Cardiac muscle cell (in vitro differentiated cells and primary cell): ENCODE data around the gene SRRD. TPM values are rescaled to one million over a fixed set of nuclear protein-coding genes. Genes with fewer than 3 reads are reported as not detected.
A peak's percentile ranks its signal among the peaks of the same experiment; 100 is the strongest.

Experiments
- DNase-seq, 2 donors: peaks; one replicate each; pipeline versions ENCODE4 v3.0.0 to v3.0.0-alpha.2; 2010 to 2017; ENCODE audit warnings: low read depth in 1 of 2, low spot score in 1 of 2
- H3K27ac ChIP-seq: fragments of 200-600 bp; sonication (generic); 2 replicates; pipeline ENCODE4 v1.5.1; 2016
- H3K27me3 ChIP-seq: fragments of 200-600 bp; sonication (generic); 2 replicates; pipeline ENCODE4 v1.6.0; 2016; ENCODE audit warnings: control low read depth
- H3K36me3 ChIP-seq: fragments of 200-600 bp; sonication (generic); 2 replicates; pipeline ENCODE4 v1.5.1; 2016; ENCODE audit warnings: control low read depth
- H3K4me1 ChIP-seq: fragments of 200-600 bp; sonication (generic); 2 replicates; pipeline ENCODE4 v1.8.1; 2017; ENCODE audit warnings: low read depth, mild to moderate bottlenecking, mixed run types
- H3K4me3 ChIP-seq: fragments of 200-600 bp; sonication (generic); 2 replicates; pipeline ENCODE4 v1.5.1; 2016; ENCODE audit warnings: mild to moderate bottlenecking
- H3K9me3 ChIP-seq: fragments of 200-600 bp; sonication (generic); 2 replicates; pipeline ENCODE4 v1.5.1; 2017; ENCODE audit warnings: low read depth, mild to moderate bottlenecking, control low read depth
- CTCF ChIP-seq: IDR thresholded peaks from 2 replicates; pipeline ENCODE4 v1.5.1; 2012; ENCODE audit warnings: low read depth, mild to moderate bottlenecking, low read length
- polyA plus RNA-seq: library from polyadenylated mRNA; unstranded; fragments of >200 nt; fragmentation: Nextera tagmentation; extraction: Ambion mirVana; gene quantifications from 2 replicates; pipeline ENCODE4 v1.2.1, GENCODE V29; 2016
- total RNA-seq: library from RNA; depleted of rRNA; stranded (reverse); fragments of >200 nt; gene quantifications from 2 replicates; pipeline ENCODE4 v1.2.3, GENCODE V29; 2016

Gene SRRD
- total and polyA plus RNA-seq, 2 experiments from 2014 or later, result 17.0 to 22.3 TPM

DNA sequence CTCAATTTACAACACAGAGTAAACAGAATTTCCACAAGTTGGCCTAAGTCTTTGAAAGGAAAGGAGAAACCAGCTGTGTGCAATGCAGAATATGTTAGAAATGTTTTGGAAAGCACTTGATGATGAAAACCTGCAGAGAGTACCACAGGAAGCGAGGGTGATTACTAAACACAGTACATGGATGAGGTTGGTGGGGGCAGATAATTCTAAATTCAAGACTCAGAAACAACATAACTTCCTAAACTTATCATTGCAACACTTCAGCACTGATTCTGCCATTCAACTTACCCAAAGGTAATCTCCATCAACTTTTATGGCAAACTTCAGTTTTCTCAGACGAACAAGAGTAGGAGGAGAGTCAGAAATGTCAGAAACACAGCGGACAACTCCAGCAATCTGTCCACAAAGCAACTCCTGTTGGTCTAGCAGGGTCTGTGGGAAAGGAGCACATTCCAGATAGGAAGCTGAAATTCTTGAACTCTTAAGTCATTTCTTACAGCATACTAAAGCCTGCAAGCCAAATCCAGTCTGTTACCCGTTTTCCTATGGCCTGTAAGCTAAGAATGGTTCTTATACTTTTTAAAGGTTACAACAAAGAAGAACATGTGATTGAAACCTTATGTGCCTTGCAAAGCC, 6.9 kb upstream of the SRRD start:
- no peaks in the 10 kb centered on the region for H3K27me3 ChIP-seq
- H3K36me3 ChIP-seq, result peaks cover 28% of the 10 kb centered on the region
- no peak for TF ChIP-seq CTCF
- peaks cover 6% of the 10 kb centered on the region for H3K4me1 ChIP-seq
- no peaks in the 10 kb centered on the region for H3K9me3 ChIP-seq
- DNase-seq, result peak in 1 of 2 donors; percentile 90
- H3K27ac ChIP-seq, result no peak overlapping the region
- no peak overlapping the region for H3K4me3 ChIP-seq

- no peaks in the 10 kb centered on the region for H3K9me3 ChIP-seq
- H3K4me3 ChIP-seq, result no peak overlapping the region
- H3K4me1 ChIP-seq, result peaks cover 6% of the 10 kb centered on the region
- TF ChIP-seq CTCF, result no peak
- H3K36me3 ChIP-seq, result peaks cover 23% of the 10 kb centered on the region
- no peak overlapping the region for H3K27ac ChIP-seq
- no peak for DNase-seq
- no peaks in the 10 kb centered on the region for H3K27me3 ChIP-seq
Observed at GRCh38 chr22:26477341-26477731, 6.3 kb upstream of the SRRD start.

GRCh38 chr22:26479043-26479791, 4.5 kb upstream of the SRRD start:
- Histone ChIP-seq H3K9me3 (no peaks in the 10 kb centered on the region), H3K4me3 (no peak overlapping the region), H3K27me3 (no peaks in the 10 kb centered on the region), H3K4me1 (peaks cover 12% of the 10 kb centered on the region), H3K27ac (no peak overlapping the region), H3K36me3 (peaks cover 13% of the 10 kb centered on the region)
- no peak for TF ChIP-seq CTCF
- no peak for DNase-seq

GRCh38 chr22:26479792-26480610, 3.7 kb upstream of the SRRD start:
- H3K27ac ChIP-seq, result no peak overlapping the region

More at GRCh38 chr22:26479792-26480610, 3.7 kb upstream of the SRRD start:
- H3K27me3 ChIP-seq, result no peaks in the 10 kb centered on the region
- no peaks in the 10 kb centered on the region for H3K9me3 ChIP-seq
- TF ChIP-seq CTCF, result no peak
- no peak overlapping the region for H3K4me3 ChIP-seq
- DNase-seq, result no peak
- peaks cover 17% of the 10 kb centered on the region for H3K4me1 ChIP-seq
- peaks cover 13% of the 10 kb centered on the region for H3K36me3 ChIP-seq
